Stimulated activated CD8-positive, alpha-beta memory T cell treated with anti-CD3 and anti-CD28 coated beads, Interleukin-15, amount 100 ng/mL, for 24 hours (primary cell): ENCODE data around the gene CYB5R3.
"Not testable (repeated sequence)": the region's sequence is repeated elsewhere in the genome, so short reads cannot be mapped to it uniquely, and the experiment has no call there.

Source experiments
- DNase-seq: peaks from one replicate; pipeline ENCODE4 v3.0.0-alpha.2; 2020; ENCODE audit warnings: low read depth

CYB5R3 gene

GRCh38 chr22:42601879-42602465, 47.2 kb downstream of the CYB5R3 start:
- DNase-seq, result no peak

GRCh38 chr22:42596863-42597530, 52.2 kb downstream of the CYB5R3 start:
- no peak for DNase-seq

GRCh38 chr22:42596336-42596735, 52.9 kb downstream of the CYB5R3 start:
- DNase-seq, result no peak

GRCh38 chr22:42595434-42595833, 53.8 kb downstream of the CYB5R3 start:
- no peak for DNase-seq

- DNase-seq, result no peak
These were observed 57.2 kb downstream of the CYB5R3 start for GRCh38 chr22:42591987-42592386.

GRCh38 chr22:42587588-42588175, 61.5 kb downstream of the CYB5R3 start:
- no peak for DNase-seq

GRCh38 chr22:42586381-42586780, 62.8 kb downstream of the CYB5R3 start:
- no peak for DNase-seq

GRCh38 chr22:42585096-42585495, 64.1 kb downstream of the CYB5R3 start:
- no peak for DNase-seq

GRCh38 chr22:42584364-42584940, 64.7 kb downstream of the CYB5R3 start:
- no peak for DNase-seq

GRCh38 chr22:42582987-42583386, 66.2 kb downstream of the CYB5R3 start:
- no peak for DNase-seq

- peak; percentile 69 for DNase-seq
These were observed 67.2 kb downstream of the CYB5R3 start for GRCh38 chr22:42581762-42582716.

- DNase-seq, result not testable (repeated sequence)
These were observed 67.9 kb downstream of the CYB5R3 start for GRCh38 chr22:42581194-42581761.

- not testable (repeated sequence) for DNase-seq
These were observed 69.2 kb downstream of the CYB5R3 start for GRCh38 chr22:42580040-42580439.

GRCh38 chr22:42577623-42578240, 71.5 kb downstream of the CYB5R3 start:
- no peak for DNase-seq

GRCh38 chr22:42577141-42577540, 72.1 kb downstream of the CYB5R3 start:
- not testable (repeated sequence) for DNase-seq

- not testable (repeated sequence) for DNase-seq
These were observed 73.1 kb downstream of the CYB5R3 start for GRCh38 chr22:42575996-42576574.

- not testable (repeated sequence) for DNase-seq
These were observed 74.7 kb downstream of the CYB5R3 start for GRCh38 chr22:42574468-42574867.

GRCh38 chr22:42574046-42574445, 75.1 kb downstream of the CYB5R3 start:
- not testable (repeated sequence) for DNase-seq

- DNase-seq, result not testable (repeated sequence)
These were observed 78.1 kb downstream of the CYB5R3 start for GRCh38 chr22:42571068-42571467.

- not testable (repeated sequence) for DNase-seq
These were observed 78.6 kb downstream of the CYB5R3 start for GRCh38 chr22:42570580-42570979.

GRCh38 chr22:42567950-42568349, 81.2 kb downstream of the CYB5R3 start:
- not testable (repeated sequence) for DNase-seq
